Activated B cell treated with CpG ODN at 0.5 μM for 24 hours (primary cell): ENCODE data around the gene CA9. TPM values are rescaled to one million over a fixed set of nuclear protein-coding genes. Genes with fewer than 3 reads are reported as not detected.

Experiments used
- ATAC-seq: fragments of 200-7000 bp; cut with Tn5 transposase; one replicate; pipeline ENCODE4 v1.10.0; 2021; ENCODE audit warnings: low read depth, mild to moderate bottlenecking, moderate library complexity
- CTCF ChIA-PET: fragments of 350-600 bp; sonication (Branson Sonifier 250); formaldehyde crosslinking; loops from one replicate; lab custom pipeline; 2021; ENCODE audit warnings: antibody characterized with exemption; lab: Charles Lee
- POLR2A ChIA-PET: fragments of 350-600 bp; sonication (Branson Sonifier 250); formaldehyde crosslinking; loops from one replicate; lab custom pipeline; 2021; ENCODE audit warnings: antibody characterized with exemption; lab: Charles Lee
- DNase-seq: peaks from one replicate; pipeline ENCODE4 v3.0.0; 2022
- H3K27ac Mint-ChIP-seq: one replicate; pipeline ENCODE4 v1.8.0; 2020; ENCODE audit warnings: mixed read lengths
- H3K27me3 Mint-ChIP-seq: one replicate; pipeline ENCODE4 v1.8.0; 2021; ENCODE audit warnings: mixed read lengths
- H3K36me3 Mint-ChIP-seq: one replicate; pipeline ENCODE4 v1.8.0; 2021; ENCODE audit warnings: low read depth, mixed read lengths
- H3K4me1 Mint-ChIP-seq: one replicate; pipeline ENCODE4 v1.8.0; 2021; ENCODE audit warnings: mixed read lengths
- H3K4me3 Mint-ChIP-seq: one replicate; pipeline ENCODE4 v1.8.0; 2020; ENCODE audit warnings: mild to moderate bottlenecking, mixed read lengths
- H3K9me3 Mint-ChIP-seq: one replicate; pipeline ENCODE4 v1.8.0; 2020; ENCODE audit warnings: mixed read lengths
- intact Hi-C: fragments of 100-400 bp; cut with micrococcal nuclease; formaldehyde crosslinking; loops from one replicate; pipeline ENCODE4 v1.15.1; 2024
- total RNA-seq: library from RNA; stranded (reverse); gene quantifications from 2 replicates; pipeline ENCODE4 v1.2.3, GENCODE V29; 2022
- TF ChIP-seq, protein P1 (sequence below): fragments of 200-600 bp; IDR thresholded peaks from one replicate; pipeline ENCODE4 v1.8.0; 2022; ENCODE audit warnings: antibody characterized with exemption, mild to moderate bottlenecking

The CA9 gene
- total RNA-seq = 0.86 TPM in 1 of 2 replicates, not detected in the other

DNA sequence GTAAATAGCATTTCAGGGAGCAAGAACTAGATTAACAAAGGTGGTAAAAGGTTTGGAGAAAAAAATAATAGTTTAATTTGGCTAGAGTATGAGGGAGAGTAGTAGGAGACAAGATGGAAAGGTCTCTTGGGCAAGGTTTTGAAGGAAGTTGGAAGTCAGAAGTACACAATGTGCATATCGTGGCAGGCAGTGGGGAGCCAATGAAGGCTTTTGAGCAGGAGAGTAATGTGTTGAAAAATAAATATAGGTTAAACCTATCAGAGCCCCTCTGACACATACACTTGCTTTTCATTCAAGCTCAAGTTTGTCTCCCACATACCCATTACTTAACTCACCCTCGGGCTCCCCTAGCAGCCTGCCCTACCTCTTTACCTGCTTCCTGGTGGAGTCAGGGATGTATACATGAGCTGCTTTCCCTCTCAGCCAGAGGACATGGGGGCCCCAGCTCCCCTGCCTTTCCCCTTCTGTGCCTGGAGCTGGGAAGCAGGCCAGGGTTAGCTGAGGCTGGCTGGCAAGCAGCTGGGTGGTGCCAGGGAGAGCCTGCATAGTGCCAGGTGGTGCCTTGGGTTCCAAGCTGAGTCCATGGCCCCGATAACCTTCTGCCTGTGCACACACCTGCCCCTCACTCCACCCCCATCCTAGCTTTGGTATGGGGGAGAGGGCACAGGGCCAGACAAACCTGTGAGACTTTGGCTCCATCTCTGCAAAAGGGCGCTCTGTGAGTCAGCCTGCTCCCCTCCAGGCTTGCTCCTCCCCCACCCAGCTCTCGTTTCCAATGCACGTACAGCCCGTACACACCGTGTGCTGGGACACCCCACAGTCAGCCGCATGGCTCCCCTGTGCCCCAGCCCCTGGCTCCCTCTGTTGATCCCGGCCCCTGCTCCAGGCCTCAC lies at the start of gene CA9:
Gene CA9, plus strand, starts transcription at position 797 of the 893 bp plus-strand sequence. Its CDS starts 32 bp downstream, at position 829.
- no peaks in the 10 kb centered on the region for H3K36me3 Mint-ChIP-seq
- TF ChIP-seq, protein P1, sequence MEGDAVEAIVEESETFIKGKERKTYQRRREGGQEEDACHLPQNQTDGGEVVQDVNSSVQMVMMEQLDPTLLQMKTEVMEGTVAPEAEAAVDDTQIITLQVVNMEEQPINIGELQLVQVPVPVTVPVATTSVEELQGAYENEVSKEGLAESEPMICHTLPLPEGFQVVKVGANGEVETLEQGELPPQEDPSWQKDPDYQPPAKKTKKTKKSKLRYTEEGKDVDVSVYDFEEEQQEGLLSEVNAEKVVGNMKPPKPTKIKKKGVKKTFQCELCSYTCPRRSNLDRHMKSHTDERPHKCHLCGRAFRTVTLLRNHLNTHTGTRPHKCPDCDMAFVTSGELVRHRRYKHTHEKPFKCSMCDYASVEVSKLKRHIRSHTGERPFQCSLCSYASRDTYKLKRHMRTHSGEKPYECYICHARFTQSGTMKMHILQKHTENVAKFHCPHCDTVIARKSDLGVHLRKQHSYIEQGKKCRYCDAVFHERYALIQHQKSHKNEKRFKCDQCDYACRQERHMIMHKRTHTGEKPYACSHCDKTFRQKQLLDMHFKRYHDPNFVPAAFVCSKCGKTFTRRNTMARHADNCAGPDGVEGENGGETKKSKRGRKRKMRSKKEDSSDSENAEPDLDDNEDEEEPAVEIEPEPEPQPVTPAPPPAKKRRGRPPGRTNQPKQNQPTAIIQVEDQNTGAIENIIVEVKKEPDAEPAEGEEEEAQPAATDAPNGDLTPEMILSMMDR = no peak
- CTCF ChIA-PET = interaction anchor here (0.9 kb wide), 1 partner anchor 24 kb away, joined by 3 read pairs; no protein-coding TSS in a partner anchor
- H3K4me3 Mint-ChIP-seq = peak within 1 kb of the TSS; percentile 55
- POLR2A ChIA-PET = no interaction called here
- H3K27ac Mint-ChIP-seq = no peak within 1 kb of the TSS
- ATAC-seq = no peak
- H3K4me1 Mint-ChIP-seq = peaks cover 15% of the 10 kb centered on the region
- peaks cover 8% of the 10 kb centered on the region for H3K27me3 Mint-ChIP-seq
- H3K9me3 Mint-ChIP-seq = no peaks in the 10 kb centered on the region
- DNase-seq = no peak
- intact Hi-C loops = no loop called here

DNA sequence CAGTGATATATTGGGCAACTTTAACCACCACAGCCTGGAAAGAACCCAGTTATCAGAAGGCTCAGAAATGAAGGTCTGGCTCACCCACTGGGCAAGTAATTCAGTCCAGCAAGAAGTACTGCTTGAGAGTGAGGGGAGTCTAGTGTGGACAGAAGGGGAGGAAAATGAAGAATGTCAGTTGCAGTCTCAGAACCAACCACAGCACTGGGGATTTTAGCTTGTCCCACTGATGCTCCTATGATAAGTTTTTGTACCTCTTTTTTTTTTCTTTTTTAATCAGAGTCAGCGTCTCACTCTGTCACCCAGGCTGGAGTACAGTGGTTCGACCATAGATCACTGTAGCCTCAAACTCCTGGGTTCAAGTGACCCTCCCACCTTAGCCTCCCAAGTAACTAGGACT lies 46.2 kb upstream of the CA9 start:
- Mint-ChIP-seq H3K4me1 (peaks cover 43% of the 10 kb centered on the region), H3K27ac (peak overlapping the region; percentile 70), H3K27me3 (no peaks in the 10 kb centered on the region), H3K36me3 (no peaks in the 10 kb centered on the region), H3K9me3 (no peaks in the 10 kb centered on the region), H3K4me3 (no peak overlapping the region)
- intact Hi-C loops = no loop called here
- ATAC-seq (peak; percentile 50), DNase-seq (no peak)
- CTCF ChIA-PET = no interaction called here
- POLR2A ChIA-PET = interaction anchor here (0.6 to 6.7 kb wide), 4 partner anchors 9 to 24 kb away, joined by 3 to 72 read pairs (median 4); partner anchors contain the start of gene CD72
- TF ChIP-seq, protein P1 = no peak

DNA sequence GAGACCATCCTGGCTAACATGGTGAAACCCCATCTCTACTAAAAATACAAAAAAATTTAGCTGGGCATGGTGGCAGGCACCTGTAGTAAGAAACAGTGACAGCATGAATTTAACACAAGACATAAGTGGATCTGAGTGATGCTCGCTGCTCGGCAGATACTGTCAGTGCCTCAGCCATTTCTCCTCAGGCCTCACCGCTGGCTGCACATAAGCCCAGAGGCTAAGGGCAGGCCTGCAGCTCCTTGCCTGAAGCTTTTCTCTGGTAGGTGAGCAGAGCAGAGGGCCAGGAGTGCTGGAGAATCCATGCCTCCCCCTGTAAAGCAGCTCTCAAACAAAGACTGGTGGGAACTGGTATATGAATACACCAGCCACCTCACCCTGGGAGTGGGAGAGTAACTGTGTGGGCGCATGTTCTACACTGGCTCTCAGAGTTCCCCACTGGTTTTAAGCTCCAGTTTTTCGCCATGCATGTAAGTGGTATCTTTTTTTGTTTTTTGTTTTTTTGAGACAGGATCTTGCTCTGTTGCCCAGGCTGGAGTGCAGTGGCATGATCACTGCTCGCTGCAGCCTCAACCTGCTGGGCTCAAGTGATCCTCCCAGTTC lies 45.2 kb upstream of the CA9 start:
- ATAC-seq (no peak), DNase-seq (no peak)
- intact Hi-C loops = no loop called here
- no peaks in the 10 kb centered on the region for H3K27me3 Mint-ChIP-seq
- no peak overlapping the region for H3K4me3 Mint-ChIP-seq
- TF ChIP-seq, protein P1 = no peak
- peaks cover 44% of the 10 kb centered on the region for H3K4me1 Mint-ChIP-seq
- CTCF ChIA-PET = no interaction called here
- H3K36me3 Mint-ChIP-seq = no peaks in the 10 kb centered on the region
- peak overlapping the region; percentile 70 for H3K27ac Mint-ChIP-seq
- no peaks in the 10 kb centered on the region for H3K9me3 Mint-ChIP-seq
- POLR2A ChIA-PET = interaction anchor here (0.5 to 6.7 kb wide), 4 partner anchors 10 to 155 kb away, joined by 3 to 72 read pairs (median 6); partner anchors contain the start of genes CCDC107, CD72 and RMRP

DNA sequence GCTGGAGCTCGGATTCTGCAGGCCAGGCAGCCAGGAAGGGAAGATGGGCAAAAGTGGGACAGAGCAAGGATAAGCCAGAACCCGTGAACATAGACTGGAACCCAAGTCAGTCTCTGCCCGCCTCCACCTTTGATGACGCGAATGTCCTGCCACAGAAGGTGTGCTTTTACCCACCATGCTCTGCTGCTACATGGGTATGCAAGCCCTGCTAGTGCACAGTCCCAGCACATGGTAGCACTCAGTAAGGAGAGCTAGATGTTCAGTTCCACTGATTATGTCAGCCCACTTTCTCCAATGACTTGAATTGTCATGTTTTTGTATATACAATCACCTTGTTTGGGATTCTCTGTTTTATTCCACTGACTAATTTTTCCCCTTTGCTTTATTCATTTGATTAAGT lies 44.1 kb upstream of the CA9 start:
- Mint-ChIP-seq H3K4me3 (no peak overlapping the region), H3K9me3 (no peaks in the 10 kb centered on the region), H3K4me1 (peaks cover 55% of the 10 kb centered on the region), H3K27me3 (no peaks in the 10 kb centered on the region), H3K36me3 (no peaks in the 10 kb centered on the region), H3K27ac (no peak overlapping the region)
- CTCF ChIA-PET = interaction anchor here (0.5 kb wide), 1 partner anchor 14 kb away, joined by 3 read pairs; no protein-coding TSS in a partner anchor
- ATAC-seq = no peak
- POLR2A ChIA-PET = interaction anchor here (0.8 to 6.7 kb wide), 3 partner anchors 9 to 17 kb away, joined by 3 to 72 read pairs (median 5); partner anchors contain the start of gene CD72
- intact Hi-C loops = no loop called here
- no peak for DNase-seq
- TF ChIP-seq, protein P1 = no peak
